GM12878 (cell line): ENCODE measurements around the gene WDR89. TPM values are rescaled to one million over a fixed set of nuclear protein-coding genes. Genes with fewer than 3 reads are reported as not detected.

Experiments used
- ATF7 ChIP-seq: fragments of 450-650 bp; IDR thresholded peaks from 2 replicates; pipeline ENCODE4 v1.6.1; 2016; ENCODE audit warnings: low read depth, mild to moderate bottlenecking
- BMI1 ChIP-seq: fragments of 450-650 bp; IDR thresholded peaks from 2 replicates; pipeline ENCODE4 v1.6.1; 2016; ENCODE audit warnings: mild to moderate bottlenecking, moderate library complexity, borderline replicate concordance
- CBX3 ChIP-seq: fragments of 200-600 bp; sonication (generic); IDR thresholded peaks from 2 replicates; pipeline ENCODE4 v1.6.1; 2016; ENCODE audit warnings: low read depth, borderline replicate concordance
- MEF2A ChIP-seq: IDR thresholded peaks from 2 replicates; pipeline ENCODE4 v1.6.1; 2011; ENCODE audit warnings: low read depth, mild to moderate bottlenecking, low read length, moderate library complexity; ENCODE audit not compliant: insufficient read depth
- NFYB ChIP-seq: IDR thresholded peaks from 2 replicates; pipeline ENCODE4 v1.6.1; 2011; ENCODE audit warnings: low read depth, mild to moderate bottlenecking, low read length, improper control_type of control experiment, moderate library complexity; ENCODE audit not compliant: insufficient read depth
- PML ChIP-seq: IDR thresholded peaks from 2 replicates; pipeline ENCODE4 v1.6.1; 2012; ENCODE audit warnings: low read length, inconsistent platforms
- POLR2A ChIP-seq: IDR thresholded peaks from 2 replicates; pipeline ENCODE4 v1.6.1; 2011; ENCODE audit warnings: low read depth, mild to moderate bottlenecking, low read length
- RB1 ChIP-seq: fragments of 450-650 bp; formaldehyde crosslinking; IDR thresholded peaks from 2 replicates; pipeline ENCODE4 v1.6.1; 2017; ENCODE audit warnings: mild to moderate bottlenecking, borderline replicate concordance
- ZBTB11 ChIP-seq: fragments of 450-650 bp; formaldehyde crosslinking; IDR thresholded peaks from 2 replicates; pipeline ENCODE4 v1.5.0; 2022; ENCODE audit warnings: mild to moderate bottlenecking, missing genetic modification characterization
- ZNF592 ChIP-seq: fragments of 450-650 bp; IDR thresholded peaks from 2 replicates; pipeline ENCODE4 v1.6.1; 2017; ENCODE audit warnings: mild to moderate bottlenecking, moderate library complexity
- polyA plus RNA-seq, 11 experiments: library from polyadenylated mRNA; depleted of rRNA in 4 of 11; unstranded in 6 of 11; stranded (reverse) in 5 of 11; fragments of >200 nt; fragmentation: Nextera tagmentation in 4 of 11; fragmentation: Illumina TruSeq in 1 of 11; extraction: Ambion mirVana in 4 of 11; extraction: Trizol in 1 of 11; gene quantifications; 1 replicate in 1 of 11; 2 replicates in 10 of 11; pipeline versions ENCODE4 v1.2.1 to v1.2.3, GENCODE V29; 2011 to 2016; ENCODE audit warnings: inconsistent platforms in 2 of 11, missing spikeins in 2 of 11, low read depth in 1 of 11
- total RNA-seq, 4 experiments: library from RNA; depleted of rRNA in 3 of 4; stranded (reverse); fragments of >200 nt in 3 of 4; fragmentation: Illumina TruSeq in 1 of 4; extraction: Trizol in 1 of 4; gene quantifications; 2 replicates each; pipeline versions ENCODE4 v1.2.1 to v1.2.3, GENCODE V29; 2013 to 2021
- TF ChIP-seq, protein P1 (sequence below): fragments of 450-650 bp; IDR thresholded peaks from 2 replicates; pipeline ENCODE4 v1.6.1; 2016; ENCODE audit warnings: mild to moderate bottlenecking
- TF ChIP-seq, protein P2 (sequence below): IDR thresholded peaks from 2 replicates; pipeline ENCODE4 v1.6.1; 2012; ENCODE audit warnings: improper control_type of control experiment, low read depth, low read length; ENCODE audit not compliant: insufficient replicate concordance

Gene WDR89
- total and polyA plus RNA-seq, 10 of the 15 experiments (the other 5 are each of a cell fraction or from before 2014, with no cell fraction given), result 11.8 to 25.7 (median 17.5) TPM

- TF ChIP-seq CBX3 (no peak), ZNF592 (no peak), RB1 (0 out of 2 replicates have a peak, but pooled peaks have one; percentile 38), ATF7 (peak; percentile 60), ZBTB11 (no peak), PML (no peak), POLR2A (no peak), NFYB (no peak), MEF2A (no peak), BMI1 (0 out of 2 replicates have a peak, but pooled peaks have one; percentile 1)
- TF ChIP-seq, protein P1, sequence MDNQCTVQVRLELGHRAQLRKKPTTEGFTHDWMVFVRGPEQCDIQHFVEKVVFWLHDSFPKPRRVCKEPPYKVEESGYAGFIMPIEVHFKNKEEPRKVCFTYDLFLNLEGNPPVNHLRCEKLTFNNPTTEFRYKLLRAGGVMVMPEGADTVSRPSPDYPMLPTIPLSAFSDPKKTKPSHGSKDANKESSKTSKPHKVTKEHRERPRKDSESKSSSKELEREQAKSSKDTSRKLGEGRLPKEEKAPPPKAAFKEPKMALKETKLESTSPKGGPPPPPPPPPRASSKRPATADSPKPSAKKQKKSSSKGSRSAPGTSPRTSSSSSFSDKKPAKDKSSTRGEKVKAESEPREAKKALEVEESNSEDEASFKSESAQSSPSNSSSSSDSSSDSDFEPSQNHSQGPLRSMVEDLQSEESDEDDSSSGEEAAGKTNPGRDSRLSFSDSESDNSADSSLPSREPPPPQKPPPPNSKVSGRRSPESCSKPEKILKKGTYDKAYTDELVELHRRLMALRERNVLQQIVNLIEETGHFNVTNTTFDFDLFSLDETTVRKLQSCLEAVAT, result no peak
- TF ChIP-seq, protein P2, sequence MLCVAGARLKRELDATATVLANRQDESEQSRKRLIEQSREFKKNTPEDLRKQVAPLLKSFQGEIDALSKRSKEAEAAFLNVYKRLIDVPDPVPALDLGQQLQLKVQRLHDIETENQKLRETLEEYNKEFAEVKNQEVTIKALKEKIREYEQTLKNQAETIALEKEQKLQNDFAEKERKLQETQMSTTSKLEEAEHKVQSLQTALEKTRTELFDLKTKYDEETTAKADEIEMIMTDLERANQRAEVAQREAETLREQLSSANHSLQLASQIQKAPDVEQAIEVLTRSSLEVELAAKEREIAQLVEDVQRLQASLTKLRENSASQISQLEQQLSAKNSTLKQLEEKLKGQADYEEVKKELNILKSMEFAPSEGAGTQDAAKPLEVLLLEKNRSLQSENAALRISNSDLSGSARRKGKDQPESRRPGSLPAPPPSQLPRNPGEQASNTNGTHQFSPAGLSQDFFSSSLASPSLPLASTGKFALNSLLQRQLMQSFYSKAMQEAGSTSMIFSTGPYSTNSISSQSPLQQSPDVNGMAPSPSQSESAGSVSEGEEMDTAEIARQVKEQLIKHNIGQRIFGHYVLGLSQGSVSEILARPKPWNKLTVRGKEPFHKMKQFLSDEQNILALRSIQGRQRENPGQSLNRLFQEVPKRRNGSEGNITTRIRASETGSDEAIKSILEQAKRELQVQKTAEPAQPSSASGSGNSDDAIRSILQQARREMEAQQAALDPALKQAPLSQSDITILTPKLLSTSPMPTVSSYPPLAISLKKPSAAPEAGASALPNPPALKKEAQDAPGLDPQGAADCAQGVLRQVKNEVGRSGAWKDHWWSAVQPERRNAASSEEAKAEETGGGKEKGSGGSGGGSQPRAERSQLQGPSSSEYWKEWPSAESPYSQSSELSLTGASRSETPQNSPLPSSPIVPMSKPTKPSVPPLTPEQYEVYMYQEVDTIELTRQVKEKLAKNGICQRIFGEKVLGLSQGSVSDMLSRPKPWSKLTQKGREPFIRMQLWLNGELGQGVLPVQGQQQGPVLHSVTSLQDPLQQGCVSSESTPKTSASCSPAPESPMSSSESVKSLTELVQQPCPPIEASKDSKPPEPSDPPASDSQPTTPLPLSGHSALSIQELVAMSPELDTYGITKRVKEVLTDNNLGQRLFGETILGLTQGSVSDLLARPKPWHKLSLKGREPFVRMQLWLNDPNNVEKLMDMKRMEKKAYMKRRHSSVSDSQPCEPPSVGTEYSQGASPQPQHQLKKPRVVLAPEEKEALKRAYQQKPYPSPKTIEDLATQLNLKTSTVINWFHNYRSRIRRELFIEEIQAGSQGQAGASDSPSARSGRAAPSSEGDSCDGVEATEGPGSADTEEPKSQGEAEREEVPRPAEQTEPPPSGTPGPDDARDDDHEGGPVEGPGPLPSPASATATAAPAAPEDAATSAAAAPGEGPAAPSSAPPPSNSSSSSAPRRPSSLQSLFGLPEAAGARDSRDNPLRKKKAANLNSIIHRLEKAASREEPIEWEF, result no peak
Observed at GRCh38 chr14:63672417-63673180, 30.9 kb upstream of the WDR89 start (continued).
